ENCODE measurements around the gene GABRE.
"Not testable (repeated sequence)": the region's sequence is repeated elsewhere in the genome, so short reads cannot be mapped to it uniquely, and the experiment has no call there.

Gene GABRE

DNA sequence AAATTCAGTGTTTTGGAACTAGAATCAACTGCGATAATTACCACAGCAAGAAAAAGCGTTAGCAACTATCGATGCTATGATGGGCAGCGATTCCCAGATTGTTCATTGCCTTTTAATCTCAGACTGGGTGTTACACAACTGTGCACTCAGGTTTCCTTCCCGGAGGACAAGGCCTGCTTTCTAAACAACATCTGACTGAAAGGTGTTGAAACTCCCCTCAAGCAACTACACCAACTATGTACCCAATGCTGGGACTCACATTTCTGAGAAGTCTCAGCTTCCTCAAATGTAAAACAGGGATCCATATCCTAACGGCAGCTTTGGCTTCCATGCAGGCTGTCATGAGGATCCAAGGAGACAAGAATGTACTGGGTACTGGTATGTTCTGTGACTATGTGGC is 8.2 kb downstream of the GABRE start:
- no peak for DNase-seq

DNA sequence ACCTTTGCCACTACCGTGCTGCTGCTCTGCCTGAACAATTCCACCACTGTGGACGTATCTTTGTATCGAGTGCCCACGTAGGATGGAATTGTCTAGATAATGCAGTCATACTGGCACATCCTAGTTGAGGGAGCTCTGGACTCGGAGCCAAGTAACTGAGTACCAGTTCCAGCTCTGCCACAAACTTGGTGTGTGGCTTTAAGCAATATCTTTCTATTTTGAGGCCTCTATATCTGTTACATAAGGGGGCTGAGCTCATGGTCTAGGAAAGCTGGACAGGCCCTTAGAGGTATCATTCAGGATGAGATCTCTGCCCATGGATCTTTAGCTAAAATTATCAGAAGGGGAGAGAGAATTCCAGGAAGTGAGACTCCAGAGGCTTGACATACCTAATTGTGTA is 12.4 kb downstream of the GABRE start:
- DNase-seq = no peak

DNA sequence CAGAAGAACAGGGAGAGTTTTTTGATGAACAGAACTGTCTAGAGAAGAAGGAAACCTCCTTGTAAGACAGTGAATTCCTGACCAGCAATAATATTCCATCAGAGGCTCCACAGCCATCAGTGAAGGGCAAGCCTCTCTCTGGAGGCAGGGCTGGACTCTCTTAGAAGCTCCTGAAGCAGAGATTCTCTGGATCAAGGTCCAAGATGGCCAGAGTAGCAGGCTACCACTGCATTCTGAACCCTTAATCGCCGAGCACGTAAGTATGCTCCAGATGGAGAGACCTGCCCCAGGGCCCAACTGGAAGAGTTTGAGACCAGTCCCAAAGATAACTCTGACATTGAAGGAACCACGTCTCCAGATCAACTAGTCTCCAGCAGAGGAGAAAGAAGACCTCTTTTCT is 16.4 kb downstream of the GABRE start:
- no peak for DNase-seq

DNA sequence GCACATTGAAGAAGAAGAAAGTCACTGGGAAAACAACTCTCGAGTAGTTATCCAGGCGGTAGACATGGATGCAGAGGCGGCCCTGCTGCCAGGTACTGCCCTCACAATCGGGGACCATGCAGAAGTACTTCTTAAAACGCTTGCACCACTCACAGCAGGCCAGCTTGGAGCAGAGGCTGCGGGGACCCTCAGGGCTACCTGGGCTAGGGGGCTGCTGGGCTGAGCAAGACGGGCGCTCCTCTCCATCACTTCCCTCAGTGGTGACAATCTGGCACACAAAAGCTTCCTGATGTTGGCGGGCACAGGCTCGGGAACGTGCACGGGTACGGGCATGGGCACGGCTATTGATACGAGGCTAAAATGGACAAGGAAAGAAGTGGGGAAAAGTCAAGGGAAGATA is 19.7 kb downstream of the GABRE start:
- no peak for DNase-seq

DNA sequence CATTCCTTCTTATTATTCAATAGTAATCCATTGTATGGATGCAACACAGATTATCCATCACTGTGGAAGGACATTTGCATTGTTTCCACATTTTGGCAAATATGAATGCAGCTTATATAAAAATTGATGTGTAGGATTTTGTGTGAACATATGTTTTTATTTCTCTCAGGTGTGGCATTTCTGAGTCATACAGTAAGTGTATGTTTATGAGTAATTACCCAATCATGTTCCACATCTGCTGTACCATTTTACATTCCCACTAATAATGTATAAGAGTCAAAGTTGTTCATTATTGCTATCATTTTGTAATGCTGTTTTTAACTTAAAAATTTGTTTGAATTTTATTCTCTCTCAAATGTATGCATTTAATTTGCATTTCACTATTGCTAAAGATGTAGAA is 36.3 kb downstream of the GABRE start:
- no peak for DNase-seq

DNA sequence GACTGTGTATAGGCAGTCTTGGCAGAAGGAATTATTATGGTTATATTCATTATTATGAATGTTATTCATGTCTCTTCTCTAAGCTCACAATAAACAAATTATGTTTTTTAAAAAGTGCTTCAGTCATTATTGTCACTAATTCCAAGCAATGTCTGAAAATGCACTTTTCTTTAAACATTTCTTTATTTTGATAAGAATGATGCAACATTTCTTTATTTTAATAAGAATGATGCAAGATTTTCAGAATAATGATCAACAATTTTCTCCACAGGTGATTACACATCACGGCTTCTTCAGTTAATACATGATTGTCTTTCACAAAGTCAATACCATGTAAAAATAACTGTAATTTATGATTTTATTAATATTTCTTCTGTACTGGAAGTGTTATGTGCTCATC is 39.1 kb downstream of the GABRE start:
- no peak for DNase-seq

DNA sequence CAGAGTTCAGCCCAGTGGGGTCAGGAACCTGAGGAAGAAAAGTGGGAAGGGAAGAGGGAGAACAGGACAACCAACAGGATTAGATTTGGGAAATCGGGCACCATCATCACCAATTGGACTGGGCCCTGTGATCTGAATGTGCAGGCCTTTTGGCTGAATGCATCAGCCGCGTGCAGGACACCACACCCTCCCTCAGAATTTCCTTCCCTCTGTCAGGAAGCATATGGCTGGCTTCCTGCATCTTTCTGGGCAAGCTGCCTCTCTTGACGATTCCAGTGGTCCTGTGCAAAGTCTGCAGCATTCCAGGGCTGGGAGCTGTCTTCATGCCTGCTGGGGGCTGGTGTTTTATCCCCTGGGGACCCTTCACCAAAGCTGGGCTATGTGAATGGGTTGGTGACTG is 45.4 kb downstream of the GABRE start:
- no peak for DNase-seq

DNA sequence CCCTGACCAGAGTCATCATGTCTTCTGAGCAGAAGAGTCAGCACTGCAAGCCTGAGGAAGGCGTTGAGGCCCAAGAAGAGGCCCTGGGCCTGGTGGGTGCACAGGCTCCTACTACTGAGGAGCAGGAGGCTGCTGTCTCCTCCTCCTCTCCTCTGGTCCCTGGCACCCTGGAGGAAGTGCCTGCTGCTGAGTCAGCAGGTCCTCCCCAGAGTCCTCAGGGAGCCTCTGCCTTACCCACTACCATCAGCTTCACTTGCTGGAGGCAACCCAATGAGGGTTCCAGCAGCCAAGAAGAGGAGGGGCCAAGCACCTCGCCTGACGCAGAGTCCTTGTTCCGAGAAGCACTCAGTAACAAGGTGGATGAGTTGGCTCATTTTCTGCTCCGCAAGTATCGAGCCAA is 50.8 kb downstream of the GABRE start:
- DNase-seq = no peak

DNA sequence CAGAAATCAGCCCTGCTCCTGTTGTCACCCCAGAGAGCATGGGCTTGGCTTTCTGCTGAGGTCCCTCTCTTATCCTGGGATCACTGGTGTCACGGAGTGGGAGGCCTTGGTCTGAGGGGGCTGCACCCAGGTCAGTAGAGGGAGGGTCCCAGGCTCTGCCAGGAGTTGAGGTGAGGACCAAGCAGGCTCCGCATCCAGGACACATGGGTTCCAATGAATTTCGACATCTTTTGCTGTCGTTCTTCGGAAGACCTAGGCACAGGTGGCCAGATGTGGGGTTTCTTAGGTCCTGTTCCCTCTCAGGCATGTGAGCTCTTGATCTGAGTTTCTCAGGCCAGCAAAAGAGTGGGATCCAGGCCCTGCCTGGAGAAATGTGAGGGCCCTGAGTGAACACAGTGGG is 51.8 kb downstream of the GABRE start:
- DNase-seq = no peak

DNA sequence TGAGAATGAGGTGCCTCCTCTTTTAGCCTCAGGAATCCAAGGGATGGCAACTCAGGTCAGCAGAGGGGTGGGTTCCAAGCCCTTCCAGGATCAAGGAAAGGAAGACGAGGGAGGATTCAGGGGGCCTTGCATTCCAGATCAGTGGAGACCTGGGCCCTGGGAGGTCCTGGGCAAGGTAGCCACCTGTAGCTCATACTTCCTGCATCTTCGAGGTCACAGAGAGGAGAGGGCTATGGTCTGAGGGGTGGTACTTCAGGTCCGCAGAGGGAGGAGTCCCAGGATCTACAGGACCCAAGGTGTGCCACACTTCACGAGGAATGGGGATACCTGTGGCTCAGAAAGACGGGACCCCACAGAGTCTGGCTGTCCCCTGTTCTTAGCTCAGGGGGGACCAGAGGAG is 52.6 kb downstream of the GABRE start:
- no peak for DNase-seq

DNA sequence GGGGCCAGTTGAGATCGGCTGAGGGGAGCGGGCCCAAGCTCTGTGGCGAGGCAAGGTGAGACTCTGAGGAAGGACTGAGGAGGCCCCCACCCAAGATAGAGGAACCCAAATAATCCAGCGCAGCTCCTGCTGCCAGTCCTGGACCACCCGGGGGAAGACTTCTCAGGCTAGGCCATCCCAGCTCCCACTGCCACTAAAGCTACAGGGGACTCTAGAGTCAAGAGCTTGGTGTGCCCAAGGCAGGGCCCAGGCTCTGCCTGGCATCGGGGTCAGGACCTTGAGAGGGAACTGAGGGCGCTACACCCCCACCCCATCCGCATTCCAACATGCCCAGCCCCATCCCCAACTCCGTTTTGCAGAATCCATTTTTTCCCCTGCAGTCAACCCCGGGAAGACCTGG is 53.2 kb downstream of the GABRE start:
- DNase-seq = no peak

DNA sequence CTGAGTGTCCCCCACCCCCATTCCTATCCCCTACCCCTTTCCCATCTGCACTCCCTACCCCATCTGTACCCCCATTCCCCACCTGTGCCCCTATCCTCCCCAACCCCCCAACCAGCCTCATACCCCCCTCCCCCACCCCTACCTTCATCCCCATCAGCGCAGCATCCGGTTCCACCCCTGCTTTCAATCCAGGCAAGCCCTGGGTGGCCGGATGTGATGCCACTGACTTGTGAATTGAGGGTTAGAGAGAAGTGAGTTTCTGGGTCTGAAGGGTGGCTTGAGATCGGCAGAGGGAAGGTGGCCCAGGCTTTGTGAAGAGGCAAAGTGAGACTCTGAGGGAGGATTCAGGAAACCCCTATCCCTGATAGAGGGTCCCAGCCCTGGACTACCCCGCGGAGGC is 53.9 kb downstream of the GABRE start:
- no peak for DNase-seq

DNA sequence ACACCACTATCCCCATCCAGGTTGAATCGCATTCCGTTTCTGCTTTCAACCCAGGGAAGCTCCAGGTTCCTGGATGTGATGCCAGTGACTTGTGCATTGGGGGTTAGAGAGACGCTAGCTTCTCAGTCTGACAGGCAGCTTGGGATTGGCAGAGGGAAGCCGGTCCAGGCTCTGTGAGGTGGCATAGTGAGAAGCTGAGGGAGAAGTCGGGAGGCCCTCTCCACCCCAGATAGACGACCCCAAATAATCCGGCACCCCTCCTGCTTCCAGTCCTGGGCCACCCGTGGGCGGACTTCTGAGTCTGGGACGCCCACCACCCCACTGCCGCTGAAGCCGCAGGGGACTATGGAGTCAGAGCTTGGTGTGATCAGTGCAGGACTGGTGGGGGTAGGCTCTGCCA is 54.4 kb downstream of the GABRE start:
- DNase-seq = no peak

DNA sequence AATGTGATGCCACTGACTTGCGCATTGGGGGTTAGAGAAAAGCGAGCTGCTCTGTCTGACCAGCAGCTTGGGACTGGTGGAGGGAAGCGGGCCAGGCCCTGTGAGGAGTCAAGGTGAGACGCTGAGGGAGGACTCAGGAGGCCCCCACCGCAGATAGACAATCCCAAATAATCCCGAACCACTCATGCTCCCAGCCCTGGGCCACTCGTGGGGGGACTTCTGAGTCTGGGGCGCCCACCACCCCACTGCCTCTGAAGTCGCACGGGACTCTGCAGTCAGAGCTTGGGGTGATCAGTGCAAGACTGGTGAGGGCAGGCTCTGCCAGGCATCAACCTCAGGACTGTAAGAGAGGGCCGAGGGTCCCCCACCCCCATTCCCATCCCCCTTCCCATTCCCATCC is 54.9 kb downstream of the GABRE start:
- DNase-seq = no peak

DNA sequence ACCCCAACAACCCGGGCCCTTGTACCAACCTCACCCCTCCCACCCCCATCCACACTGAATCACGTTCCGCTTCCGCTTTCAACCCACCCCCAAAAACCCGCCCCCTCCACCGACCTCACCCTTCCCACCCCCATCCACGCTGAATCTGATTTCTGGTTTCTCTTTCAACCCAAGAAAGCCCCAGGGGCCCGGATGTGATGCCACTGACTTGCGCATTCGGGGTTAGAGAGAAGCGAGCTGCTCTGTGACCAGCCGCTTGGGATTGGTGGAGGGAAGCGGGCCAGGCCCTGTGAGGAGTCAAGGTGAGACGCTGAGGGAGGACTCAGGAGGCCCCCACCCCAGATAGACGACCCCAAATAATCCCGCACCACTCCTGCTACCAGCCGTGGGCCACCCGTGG is 55.7 kb downstream of the GABRE start:
- not testable (repeated sequence) for DNase-seq

DNA sequence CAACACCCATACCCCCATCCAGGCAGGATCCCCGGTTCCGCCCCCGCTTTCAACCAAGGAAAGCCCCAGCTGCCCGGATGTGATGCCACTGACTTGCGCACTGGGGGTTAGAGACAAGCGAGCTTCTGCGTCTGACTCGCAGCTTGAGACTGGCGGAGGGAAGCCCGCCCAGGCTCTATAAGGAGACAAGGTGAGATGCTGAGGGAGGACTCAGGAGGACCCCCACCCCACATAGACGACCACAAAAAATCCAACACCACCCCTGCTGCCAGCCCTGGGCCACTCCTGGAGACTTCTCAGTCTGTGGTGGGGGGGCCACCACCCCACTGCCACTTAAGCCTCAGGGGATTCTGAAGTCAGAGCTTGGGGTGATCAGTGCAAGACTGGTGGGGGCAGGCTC is 61.7 kb downstream of the GABRE start, which contains the start of gene MAGEA4:
Gene MAGEA4 (plus strand): TSS at position 110 of the 400 bp plus-strand sequence. CDS start 10,776 bp downstream, outside the sequence.
- no peak for DNase-seq

DNA sequence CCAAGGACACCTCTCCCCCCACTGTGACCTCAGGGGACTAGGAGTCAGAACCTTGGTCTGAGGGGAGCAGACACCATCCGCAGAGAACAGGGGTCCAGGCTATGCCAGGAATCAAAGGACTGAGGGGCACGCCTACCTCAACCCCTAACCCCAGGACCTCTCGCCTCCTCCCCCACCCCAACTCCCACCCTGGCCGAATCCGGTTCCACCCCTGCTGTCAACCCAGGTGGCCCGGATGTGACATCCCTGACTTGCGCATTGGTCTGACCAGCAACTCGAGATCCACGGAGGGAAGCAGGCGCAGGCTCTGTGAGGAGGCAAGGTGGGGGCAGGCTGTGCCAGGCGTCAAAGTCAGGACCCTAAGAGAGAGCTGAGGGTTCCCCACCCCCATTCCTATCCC is 62.3 kb downstream of the GABRE start:
- no peak for DNase-seq

DNA sequence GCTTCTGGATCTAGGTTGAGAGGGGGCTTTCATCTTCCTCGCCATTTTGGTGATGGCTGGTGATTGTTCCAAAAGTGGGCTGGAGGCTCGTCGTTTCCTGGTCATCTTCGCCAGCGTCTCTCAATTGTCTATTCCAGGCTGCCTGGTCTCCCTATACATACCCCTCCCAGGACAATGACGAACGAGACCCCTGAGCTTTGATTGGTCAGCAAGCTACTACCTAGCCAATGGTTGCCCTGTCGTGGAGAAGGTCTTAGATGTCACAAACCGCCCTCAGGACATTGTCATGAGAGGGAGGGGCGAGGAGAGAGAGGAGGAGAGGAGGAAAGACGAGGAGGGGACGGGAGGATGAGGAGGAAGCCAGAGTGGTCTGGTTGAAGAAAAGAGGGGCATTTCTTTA is 69.5 kb downstream of the GABRE start:
- DNase-seq = no peak
